H1 (cell line): ENCODE results near the gene METTL2A. TPM values are rescaled to one million over a fixed set of nuclear protein-coding genes. Genes with fewer than 3 reads are reported as not detected.

ENCODE experiments used
- polyA plus RNA-seq, 7 experiments: library from polyadenylated mRNA; depleted of rRNA in 3 of 7; stranded (reverse) in 5 of 7; unstranded in 2 of 7; fragments of >200 nt in 5 of 7; fragments of 200-250 nt in 2 of 7; gene quantifications; 1 replicate in 5 of 7; 2 replicates in 1 of 7; 4 replicates in 1 of 7; pipeline versions ENCODE4 v1.2.1 to v1.2.3, GENCODE V29; 2011 to 2013; ENCODE audit warnings: missing spikeins in 2 of 7, mixed read lengths in 2 of 7
- small RNA-seq: library from polyadenylated mRNA; stranded (forward); fragments of <200 nt; extraction: miRNeasy Mini kit (QIAGEN cat#:217004); gene quantifications from one replicate; pipeline ENCODE3, GENCODE V24; 2013; ENCODE audit not compliant: insufficient read depth
- total RNA-seq: library from RNA; stranded (reverse); fragmentation: NEBNext Ultra II Directional; extraction: Animal tissue kit (Norgen Biotek cat#: 25700); gene quantifications from 2 replicates; pipeline ENCODE4 v1.2.1, GENCODE V29; 2021

METTL2A gene
- total and polyA plus RNA-seq, 2 of the 8 experiments (the other 6 are each of a cell fraction or from before 2014, with no cell fraction given): 16.2 to 40.5 TPM

Small RNA genes lying within 50 kb of the gene (small RNA-seq; reads per million reads assigned to genes)
- gene RNU7-52P: not detected

Other genes starting within 250 kb of the METTL2A start
- gene EFCAB3, start 43.3 kb upstream of the METTL2A start, total RNA-seq: not detected in 2 replicates
- gene EFCAB3, start 43.3 kb upstream of the METTL2A start, polyA plus RNA-seq (2011; rRNA removed): not detected in 2 replicates
- 57.5 and 59.9 TPM in 2 replicates for gene TLK2, start 54.9 kb downstream of the METTL2A start, total RNA-seq
- 25.8 and 43.1 TPM in 2 replicates for gene TLK2, start 54.9 kb downstream of the METTL2A start, polyA plus RNA-seq (2011; rRNA removed)
- gene MRC2, start 203.8 kb downstream of the METTL2A start, total RNA-seq: 23.0 and 24.2 TPM in 2 replicates
- 7.0 and 17.2 TPM in 2 replicates for gene MRC2, start 203.8 kb downstream of the METTL2A start, polyA plus RNA-seq (2011; rRNA removed)